Activated CD4-positive, alpha-beta T cell treated with anti-CD3 and anti-CD28 coated beads, Interleukin-2, Interleukin-6, amounts not matched to agents 100 ng/mL and 50 ng/mL, durations not matched to agents 16 hours and 8 hours (primary cell): ENCODE results near the gene STC2.

Experiments used
- DNase-seq: peaks from one replicate; pipeline ENCODE4 v3.0.0-alpha.2; 2020

STC2 gene

DNA sequence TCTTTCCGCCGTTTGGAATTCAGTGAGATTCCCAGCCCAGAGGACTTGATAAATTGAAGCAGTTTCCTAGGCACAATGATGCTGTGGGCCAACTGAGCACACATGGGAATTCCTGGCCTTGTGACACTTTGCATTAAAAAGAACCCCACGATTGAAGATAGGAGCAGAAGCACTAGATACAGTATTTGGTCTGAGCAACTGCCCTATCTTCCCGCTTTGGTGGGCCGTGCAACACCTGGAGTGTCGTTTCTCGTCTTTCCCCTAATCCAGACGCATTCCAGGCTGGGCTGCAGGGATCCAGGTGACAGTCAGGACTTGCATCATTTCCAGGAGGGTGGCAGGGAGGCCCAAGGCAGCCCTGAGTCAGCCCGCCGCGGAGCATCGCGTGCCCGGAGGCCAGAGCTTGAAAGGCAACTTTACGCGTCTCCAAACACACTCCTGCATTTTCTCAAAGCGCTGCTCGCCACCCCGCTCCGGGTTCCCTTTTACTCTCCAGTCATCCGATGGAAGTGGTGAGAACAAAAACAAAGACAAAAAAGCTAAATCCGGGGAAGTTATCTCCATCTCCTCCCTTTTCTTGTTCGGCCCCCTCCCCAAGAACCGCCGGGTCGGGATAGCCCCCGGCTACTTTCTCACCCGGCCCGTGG is 753 bp upstream of the STC2 start:
- peak; percentile 41 for DNase-seq

DNA sequence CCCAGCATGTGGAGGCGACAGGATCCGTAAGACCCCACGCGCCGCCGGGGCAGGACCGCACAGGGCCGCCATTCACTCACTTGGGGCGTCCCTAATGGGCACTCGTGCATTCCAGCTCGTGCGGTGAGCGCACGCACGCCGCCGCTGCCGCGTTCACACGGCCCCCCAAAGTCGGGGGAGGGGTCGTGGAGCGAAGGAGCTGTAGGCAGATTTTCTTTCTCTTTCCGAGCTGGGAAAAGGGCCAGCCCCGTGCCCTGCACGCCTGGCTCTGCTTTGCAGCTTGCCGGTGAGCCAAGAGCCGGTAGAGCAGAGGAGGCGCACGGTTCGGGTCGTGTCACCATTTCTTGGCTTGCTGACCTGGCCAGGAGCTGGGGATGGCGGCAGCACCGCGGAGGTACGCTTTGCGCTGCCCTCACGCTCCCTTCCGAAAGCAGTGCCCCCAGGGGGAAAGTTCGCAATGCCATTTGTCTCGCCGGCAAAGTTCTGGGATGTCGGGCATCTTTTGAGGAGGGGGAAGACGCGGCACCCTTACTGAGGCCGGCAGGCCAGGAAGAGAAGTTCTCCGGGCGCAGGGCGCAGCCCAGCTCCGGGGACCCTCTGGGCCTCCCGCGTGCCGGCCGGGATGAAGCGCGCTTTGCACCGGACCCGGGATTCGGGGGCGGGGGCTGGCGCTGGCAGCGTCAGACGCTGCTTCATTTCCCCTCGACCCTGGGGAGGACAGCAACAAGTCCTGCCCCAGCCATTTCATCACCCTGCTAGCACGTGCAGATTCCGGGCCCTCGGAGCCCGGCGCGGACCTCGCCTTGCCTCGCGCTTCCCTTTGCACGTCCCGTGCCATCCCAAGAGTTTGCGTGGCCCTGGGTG is 898 bp downstream of the STC2 start:
- DNase-seq: peak; percentile 32

DNA sequence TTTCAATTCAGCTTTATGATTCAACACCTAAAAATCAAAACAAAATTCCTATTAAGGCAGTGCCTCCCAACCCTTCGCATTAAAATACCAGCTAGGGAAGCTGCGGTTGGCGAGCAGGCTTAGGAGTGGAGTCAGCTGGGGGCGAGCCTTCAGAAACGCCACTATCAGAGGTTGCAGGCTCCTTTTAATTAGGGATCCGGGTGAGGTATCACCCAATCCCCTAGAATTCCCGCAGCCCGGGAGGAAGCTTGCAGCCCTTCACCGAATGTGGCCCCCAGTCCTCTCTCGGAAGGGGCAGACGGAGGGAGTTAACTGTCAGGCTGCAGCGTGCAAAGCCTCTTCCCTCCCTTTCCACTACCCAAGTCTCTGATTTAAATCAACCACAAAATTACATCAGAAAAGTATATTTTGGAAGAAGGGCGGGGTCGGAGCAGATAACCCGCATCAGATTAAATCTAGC is 1.7 kb downstream of the STC2 start:
- DNase-seq: peak; percentile 27

DNA sequence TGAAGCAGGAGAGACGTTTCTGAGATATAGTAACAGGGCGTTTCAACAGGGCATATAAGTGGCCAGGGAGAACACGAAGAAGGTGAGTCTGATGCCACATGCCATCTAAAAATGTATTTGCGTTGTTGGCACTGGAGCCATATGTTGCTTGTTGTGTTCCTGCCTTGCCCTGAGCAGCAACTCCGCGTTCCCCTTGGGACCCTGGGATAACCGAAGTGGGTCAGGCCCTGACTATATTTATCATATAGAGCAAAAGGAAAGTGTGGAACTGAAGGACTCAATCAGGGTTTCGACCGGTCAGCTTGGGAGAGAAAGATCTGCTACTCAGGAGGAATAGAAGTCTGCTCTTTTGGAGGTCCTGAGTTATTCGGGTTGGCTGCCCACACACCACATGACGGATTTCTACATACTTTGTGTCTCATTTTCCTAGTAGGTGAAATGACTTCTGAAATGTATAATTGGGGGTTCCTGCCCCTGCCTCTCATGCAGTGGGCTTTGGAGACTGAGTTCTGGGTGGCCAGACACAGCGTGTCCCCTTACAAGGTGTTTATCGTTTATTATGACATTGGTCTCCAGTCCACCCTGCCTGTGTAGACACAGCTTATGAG is 3.0 kb downstream of the STC2 start:
- DNase-seq: no peak

DNA sequence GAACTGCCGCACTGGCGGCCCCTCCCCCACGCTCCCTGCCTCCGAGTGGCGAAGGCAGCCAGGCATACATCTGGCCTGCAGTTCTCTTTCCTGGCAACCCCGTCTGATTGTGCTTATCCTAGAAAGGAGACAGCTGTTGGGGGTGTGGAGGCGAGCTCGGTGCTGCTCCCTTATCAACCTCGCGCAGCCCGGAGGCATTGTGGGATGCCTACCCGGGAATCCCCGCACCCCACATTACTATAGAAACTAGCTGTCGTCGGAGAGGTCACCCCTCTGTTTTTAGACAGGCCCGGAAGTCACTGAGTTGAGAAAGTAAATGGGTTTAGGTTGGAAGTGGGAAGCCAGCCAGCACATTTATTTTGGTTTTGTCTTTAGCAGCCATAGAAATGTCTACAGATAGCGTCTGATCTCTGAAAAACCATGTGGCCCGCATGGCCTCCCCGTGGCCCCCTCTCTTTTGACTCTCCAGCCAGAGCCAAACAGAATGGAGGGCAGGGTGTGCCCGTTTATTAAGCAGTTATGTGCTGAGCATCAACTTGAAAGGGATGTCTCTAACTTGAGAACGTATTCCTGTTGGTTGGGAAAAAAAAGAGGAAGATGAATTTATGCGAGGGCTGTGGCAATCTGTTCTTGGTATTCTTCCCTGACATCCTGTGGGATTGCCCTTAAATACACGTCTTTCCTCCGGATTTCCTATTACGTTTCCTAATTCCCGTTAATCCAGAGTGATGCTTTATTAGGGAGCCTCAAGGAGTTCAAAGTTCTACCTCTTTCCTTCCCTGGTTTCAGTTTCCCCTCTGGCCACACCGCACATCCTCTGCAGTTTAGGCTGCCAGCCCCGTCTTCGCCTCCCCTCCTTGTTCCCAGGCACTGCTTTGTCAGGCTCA is 3.9 kb downstream of the STC2 start:
- DNase-seq: no peak

DNA sequence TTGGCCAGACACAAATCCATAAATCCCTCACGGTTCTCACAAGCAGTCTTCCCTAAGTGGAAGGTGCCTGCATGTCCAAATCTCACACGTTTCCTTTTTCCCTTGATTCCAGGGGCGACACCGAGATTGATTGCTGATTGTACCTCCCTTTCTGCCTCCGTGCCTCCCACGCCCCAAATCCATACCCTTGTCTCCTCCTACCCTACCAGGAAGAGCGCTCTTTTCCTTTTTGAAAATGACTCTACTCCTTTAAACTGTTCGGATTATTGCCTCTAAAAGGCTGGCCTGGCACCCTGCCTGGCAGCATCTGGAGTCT is 4.5 kb downstream of the STC2 start:
- no peak for DNase-seq

DNA sequence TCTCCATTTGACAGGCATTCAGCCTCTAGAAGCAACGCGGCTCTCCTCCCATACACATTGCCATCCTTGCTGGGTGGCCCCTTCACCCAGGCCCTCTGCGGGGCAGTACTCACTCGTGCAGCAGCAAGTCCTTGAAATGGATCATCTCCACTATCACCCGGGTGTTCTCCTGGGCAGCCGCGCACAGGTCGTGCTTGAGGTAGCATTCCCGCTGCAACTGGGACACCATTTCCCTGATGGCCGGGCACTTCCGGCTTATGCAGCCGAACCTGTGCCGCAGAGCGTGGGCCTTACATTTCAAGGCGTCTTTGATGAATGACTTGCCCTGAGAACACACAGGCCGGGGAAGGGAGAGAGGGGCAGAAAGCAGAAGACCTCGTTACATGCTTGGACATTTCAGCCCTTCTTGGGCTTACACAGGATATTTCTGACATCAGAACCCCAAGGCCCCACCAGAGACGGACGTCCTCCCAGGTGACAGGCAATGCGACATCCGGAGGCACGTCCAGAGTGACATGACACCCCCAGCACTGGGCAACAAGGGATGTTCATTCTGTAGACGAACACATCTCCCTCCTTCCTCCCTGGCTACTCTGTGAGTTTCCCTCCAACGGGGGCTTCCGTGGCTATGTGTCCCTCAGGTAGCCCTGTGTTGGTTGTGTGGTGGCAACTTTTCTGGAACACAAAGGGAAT is 5.0 kb downstream of the STC2 start:
- no peak for DNase-seq

DNA sequence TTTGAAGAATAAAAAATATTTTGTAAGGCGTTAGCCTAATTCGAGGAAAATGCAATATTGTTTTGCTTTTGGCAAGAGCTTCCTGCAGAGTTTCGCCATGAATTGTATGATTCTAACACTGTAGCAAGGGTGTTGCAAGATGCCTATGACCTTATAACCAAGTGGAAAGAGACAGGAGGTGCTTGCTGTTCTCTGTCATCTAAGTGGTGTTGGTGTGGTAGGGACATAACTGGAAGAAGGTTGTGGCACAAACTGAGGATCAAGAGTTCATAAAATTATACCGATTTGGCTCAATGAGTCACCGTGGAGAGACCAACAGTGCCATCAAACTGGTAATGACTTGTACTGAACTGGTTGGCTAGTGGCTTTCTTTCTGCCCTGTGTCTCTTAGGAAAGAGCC is 6.3 kb downstream of the STC2 start:
- no peak for DNase-seq

DNA sequence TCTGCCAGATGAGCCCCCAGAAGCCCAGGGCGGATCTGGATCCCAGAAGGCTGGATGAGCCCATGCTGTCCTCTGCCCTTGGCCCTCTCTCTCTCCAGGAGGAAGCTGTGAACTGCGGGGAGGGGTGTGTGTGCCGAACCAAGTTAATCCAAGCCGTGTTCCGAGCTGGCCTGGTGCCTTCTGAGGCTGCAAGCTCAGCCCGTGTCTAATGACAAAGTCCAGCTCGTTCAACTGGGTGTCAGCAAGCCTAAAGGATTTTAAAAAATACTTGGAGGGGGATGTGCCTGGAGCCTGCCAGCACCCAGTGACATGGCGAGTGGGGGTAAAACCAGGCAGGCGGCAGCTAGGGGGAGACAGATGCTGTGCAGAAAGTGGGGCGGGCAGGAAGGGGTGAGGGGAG is 8.0 kb downstream of the STC2 start:
- DNase-seq: no peak

DNA sequence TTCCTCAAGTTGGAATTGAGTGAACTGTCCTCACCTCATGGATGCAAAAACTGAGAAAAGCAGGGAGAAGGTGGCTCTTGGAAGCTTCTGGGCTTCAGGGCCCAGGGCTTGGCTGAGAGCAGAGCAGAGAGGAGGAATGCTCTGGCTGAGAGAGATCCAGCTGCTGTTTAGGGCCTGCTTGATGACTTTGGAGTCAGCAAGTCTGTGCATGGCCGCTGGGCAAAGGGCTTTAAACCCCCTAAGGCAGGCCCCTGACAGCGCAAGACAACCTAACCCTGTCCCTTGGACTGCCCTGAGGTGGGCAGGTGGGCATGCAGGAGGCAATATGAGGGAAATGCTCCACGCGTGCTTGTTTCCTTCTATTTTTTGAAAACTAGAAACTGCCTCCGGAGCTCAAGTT is 8.6 kb downstream of the STC2 start:
- DNase-seq: no peak

DNA sequence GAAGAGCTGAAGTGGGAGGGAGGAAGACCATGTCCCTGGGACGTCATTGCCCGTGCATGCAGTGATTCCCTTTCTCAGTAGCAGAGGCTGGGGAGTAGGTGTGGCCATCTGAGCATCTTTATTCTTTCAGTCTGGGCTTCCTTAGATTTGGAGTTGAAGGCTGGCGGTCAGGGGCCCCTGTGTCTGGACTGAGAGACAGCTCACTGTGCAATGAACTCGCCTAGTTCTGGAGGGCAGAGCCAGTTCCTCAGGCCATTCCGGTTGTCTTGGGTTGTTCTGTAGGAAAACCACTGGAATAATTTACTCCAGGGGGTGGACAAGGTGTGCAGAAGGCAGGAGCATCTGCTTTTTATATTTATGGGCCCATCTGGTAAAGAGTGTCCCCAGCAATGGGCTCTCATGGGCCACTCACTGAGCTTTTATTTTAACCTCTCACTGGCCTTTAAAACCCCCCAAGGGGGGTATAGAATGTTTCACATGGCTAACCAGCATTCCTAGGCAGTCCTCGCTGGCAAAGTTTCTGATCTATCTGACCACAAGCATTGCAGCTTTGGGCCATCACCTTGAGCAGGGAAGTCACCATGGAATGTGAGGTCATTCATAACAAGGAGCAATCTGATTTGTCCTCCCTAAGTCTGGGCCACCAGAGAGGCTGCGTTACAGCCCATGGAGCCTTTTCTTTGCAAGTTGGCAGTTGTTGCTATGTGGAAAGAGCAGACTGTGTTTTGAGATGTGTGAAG is 9.2 kb downstream of the STC2 start:
- DNase-seq: no peak

DNA sequence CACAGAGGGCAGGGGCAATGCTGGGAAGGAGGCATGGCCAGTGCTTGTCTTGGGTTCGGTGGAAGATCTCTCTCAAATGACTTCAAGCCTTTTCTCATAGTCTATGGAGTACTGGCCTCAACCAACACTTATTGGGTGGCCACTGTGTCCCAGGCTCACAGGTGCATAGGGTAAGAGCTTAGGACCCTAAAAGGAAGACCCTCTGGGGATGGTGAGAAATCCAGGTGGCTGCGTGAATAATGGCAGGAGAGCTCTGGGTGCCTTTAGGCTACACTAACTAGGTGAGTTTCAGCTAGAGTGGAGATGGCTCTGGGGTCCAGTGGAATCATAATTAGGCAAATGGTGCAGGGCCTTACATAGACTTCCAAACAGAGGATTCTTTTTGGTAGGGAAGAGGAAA is 9.9 kb downstream of the STC2 start:
- DNase-seq: no peak

DNA sequence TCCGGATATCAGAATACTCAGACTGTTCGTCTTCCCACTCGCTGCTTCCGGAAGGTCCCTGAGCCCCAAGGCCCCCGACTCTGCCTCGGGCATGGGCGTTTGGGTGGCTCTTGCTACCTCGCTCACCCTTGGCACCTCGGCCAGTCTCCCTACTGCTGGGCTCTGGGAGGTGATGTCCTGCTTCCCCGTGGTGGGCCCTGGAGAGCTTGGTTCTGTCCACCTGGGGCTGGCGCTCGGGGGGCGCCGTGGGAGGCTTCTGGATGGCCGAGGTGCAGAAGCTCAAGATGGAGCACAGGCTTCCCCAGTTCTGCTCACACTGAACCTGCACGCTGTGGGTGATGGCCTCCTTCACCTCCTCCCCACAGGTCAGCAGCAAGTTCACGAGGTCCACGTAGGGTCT is 10.4 kb downstream of the STC2 start:
- DNase-seq: no peak

DNA sequence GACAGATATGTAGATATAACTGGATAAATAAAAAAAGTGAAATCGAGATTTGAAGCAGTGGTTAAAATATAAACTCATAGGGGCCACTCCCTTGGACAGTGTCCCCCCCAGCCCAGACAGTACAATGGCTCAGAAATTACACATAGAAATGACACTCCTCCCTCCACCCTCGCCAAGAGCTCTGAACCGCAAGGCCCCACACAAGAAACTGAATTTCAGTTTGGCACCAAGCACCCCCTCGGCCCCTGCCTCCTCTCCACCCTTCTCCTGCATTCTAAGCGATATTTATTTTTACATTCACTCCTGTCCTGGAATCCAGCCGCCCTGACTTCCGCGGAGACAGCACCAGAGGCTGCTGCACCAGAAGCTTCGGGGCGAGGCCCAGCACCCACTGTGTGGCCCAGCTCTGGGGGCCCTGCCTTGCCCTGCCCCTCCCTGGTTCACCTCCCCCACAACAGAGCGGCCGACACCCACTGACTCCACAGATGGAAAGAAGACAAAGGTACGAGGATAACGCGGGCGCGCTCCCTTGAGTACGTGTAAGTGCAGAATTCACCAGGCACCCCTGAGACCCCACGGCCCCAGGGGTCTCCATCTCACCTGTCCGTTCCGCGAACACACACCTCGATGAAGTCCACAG is 11.0 kb downstream of the STC2 start:
- DNase-seq: no peak

DNA sequence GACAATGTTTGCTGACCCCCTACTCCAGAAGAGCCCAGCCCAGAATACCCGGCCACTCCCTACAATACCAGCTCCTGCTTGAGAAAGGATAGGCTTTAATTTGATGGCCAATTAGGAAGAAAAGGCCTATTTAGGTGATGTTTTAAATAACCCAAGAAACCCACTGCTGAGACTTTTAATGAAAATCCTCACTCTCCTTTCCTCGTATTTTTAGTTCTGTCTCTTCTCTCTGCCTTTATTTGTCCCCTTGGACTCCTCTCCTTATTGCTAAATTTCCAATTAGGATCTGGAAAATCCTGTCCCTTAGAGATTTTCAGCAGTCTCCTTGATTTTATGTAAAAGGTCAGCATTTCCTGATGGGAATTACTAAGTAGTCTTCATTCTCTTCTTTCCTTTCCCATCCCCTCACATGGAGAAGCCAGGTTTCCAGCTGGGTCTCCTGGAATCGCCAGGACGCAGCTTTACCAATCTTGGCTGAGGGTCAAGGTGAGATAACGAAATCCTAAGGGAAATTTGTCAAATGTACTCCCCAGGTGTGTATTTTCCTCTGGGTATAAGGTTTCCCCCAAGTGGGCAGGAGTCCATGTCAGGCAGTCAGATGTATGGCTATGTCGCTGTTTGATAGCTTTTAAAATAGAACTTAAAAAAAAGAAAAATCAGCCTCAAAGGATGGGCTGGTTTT is 11.7 kb downstream of the STC2 start:
- DNase-seq: no peak

DNA sequence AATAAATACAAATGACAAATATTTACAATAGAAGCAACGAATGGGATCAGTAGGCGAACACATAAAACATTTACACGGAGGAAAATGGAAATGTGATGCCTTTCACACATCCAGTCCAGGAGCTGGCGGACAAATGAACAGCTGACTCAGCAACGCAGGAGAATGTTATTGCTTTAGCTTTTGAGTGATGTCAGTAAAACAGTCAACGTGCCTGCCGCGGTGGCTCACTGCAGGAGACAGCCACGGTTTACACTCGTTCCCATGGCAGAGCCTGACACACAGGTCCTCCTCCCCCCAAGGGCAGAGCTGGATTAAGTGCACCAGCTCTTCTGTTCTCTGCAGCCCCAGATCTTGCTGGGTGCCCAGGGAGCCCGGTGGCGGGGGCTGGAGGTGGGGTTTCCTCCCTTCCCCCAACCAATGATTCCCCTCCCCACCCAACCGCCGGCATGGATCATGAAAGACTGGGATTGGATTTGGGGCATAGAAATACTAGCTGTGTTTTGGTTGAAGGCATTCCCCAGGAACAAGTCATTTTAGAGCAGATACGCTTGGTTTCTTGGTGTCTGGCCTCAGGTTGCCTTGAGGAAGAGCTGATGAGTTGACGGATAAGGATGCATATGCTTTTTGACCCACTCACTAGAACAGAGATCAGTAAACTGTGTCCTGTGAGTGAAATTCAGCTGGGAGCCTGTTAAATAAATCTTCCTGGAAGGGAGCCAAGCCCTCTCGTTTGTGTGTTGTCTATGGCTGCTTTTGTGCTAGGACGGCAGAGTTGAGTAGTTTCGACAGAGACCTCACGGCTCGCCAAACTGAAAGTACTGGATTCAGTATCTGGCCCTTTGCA is 12.5 kb downstream of the STC2 start:
- DNase-seq: no peak

DNA sequence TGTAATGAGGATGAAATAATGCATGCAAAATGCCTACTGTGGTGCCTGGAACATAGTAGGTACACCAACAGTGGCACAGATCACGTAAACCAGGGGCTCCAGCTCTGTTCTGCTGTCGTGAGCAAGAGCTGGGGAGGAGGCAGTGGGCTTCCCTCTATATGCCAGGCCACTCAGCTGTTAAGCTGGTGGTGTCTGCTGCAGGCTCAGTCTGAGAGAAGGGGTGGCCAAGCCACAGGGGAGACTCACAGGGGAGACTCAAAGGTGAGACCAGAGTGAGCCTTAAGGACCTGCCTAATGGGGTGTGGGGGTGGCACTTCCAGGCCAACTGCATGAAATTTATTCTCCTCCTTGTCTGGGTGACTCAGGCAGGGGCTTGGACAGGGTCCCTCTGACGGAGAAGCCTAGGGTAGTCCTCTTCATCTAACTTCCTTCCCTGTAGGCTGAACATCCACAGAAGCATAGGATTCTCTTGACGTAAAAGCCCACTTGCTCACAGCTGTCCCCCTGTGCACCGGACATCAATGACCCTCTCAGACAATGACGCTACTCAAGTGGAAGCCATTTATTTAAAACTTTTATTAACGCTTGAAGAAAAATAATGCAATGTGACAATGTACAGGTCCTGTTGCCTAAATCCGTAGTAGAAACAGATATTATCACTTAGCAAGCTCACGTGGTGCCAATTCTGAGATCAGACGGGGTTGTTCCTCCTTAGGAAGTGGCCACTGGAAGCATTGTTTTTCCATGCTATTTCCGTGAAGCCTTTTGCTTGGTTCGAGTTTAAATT is 13.9 kb downstream of the STC2 start:
- no peak for DNase-seq

DNA sequence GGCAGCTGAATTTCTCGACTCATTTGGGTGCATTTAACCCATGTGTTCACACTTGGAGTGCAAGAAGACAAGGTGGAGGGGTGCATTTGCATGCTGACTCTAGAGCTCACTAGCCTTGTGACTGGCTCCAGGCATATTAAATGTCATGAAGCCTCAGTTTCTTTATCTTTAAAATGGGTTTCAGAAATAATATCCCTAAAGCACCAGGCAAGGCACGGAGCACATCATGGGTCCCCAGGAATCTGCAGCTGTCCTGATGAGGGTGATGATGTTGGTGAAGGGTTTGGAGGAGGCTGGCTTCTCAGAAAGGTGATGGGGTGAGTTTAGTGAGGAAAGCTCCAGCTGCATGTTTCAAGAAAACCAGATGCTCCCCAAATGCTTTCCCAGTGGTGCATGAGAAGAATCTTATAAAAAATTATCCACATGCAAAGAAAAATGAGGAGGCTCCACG is 14.8 kb downstream of the STC2 start:
- no peak for DNase-seq

DNA sequence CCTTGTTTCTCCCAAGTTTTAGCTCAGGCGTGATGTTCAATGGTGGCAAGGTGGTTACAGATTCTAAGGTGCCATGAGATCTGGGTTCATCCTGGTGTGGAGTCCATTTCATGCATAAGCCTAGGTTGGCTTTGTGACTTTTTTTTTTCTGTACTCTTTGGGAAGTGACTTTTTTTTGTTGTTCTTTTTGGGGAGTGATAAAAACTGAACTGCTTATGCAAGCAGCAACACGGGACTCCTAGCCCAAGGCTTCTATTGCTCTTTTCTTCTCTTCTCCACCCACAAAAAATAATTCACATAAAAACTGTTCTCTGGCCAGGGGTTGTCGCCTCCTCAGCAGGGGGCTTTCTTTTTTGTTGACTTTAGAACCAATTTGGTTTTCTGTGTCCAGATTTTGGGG is 15.4 kb downstream of the STC2 start:
- no peak for DNase-seq
